ENCODE results near the gene ASPSCR1. TPM values are rescaled to one million over a fixed set of nuclear protein-coding genes. Genes with fewer than 3 reads are reported as not detected.

Gene ASPSCR1
- total and polyA plus RNA-seq, 2 of the 13 experiments (the other 11 are each of a cell fraction or from before 2014, with no cell fraction given): 274 to 314 TPM

GRCh38 chr17:82021900-82022309 lies 44.5 kb downstream of the ASPSCR1 start (continued):
- TF ChIP-seq, protein P1, sequence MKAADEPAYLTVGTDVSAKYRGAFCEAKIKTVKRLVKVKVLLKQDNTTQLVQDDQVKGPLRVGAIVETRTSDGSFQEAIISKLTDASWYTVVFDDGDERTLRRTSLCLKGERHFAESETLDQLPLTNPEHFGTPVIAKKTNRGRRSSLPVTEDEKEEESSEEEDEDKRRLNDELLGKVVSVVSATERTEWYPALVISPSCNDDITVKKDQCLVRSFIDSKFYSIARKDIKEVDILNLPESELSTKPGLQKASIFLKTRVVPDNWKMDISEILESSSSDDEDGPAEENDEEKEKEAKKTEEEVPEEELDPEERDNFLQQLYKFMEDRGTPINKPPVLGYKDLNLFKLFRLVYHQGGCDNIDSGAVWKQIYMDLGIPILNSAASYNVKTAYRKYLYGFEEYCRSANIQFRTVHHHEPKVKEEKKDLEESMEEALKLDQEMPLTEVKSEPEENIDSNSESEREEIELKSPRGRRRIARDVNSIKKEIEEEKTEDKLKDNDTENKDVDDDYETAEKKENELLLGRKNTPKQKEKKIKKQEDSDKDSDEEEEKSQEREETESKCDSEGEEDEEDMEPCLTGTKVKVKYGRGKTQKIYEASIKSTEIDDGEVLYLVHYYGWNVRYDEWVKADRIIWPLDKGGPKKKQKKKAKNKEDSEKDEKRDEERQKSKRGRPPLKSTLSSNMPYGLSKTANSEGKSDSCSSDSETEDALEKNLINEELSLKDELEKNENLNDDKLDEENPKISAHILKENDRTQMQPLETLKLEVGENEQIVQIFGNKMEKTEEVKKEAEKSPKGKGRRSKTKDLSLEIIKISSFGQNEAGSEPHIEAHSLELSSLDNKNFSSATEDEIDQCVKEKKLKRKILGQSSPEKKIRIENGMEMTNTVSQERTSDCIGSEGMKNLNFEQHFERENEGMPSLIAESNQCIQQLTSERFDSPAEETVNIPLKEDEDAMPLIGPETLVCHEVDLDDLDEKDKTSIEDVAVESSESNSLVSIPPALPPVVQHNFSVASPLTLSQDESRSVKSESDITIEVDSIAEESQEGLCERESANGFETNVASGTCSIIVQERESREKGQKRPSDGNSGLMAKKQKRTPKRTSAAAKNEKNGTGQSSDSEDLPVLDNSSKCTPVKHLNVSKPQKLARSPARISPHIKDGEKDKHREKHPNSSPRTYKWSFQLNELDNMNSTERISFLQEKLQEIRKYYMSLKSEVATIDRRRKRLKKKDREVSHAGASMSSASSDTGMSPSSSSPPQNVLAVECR (CRISPR knock-in tag; IDR thresholded peaks at IDR 0.05; ENCODE audit: borderline replicate concordance): no peak
- TF ChIP-seq TFE3 (CRISPR knock-in tag; IDR thresholded peaks at IDR 0.05): no peak
- TF ChIP-seq ZNF607 (CRISPR knock-in tag; IDR thresholded peaks at IDR 0.05; ENCODE audit: borderline replicate concordance): no peak
- TF ChIP-seq ZNF678 (CRISPR knock-in tag; IDR thresholded peaks at IDR 0.05): no peak
- 0 out of 2 replicates have a peak, but pooled peaks have one; percentile 41 for TF ChIP-seq CHD2 (IDR thresholded peaks at IDR 0.05; ENCODE audit: low read depth, low read length)
- TF ChIP-seq ZSCAN30 (CRISPR knock-in tag; IDR thresholded peaks at IDR 0.05): 0 out of 2 replicates have a peak, but pooled peaks have one; percentile 32
- no peak for TF ChIP-seq ZNF430 (CRISPR knock-in tag; IDR thresholded peaks at IDR 0.05)
- peak; percentile 0; the same call in 1 of the 2 replicates for TF ChIP-seq ZNF7 (CRISPR knock-in tag; IDR thresholded peaks at IDR 0.05)
- TF ChIP-seq NAIF1 (CRISPR knock-in tag; IDR thresholded peaks at IDR 0.05; ENCODE audit: borderline replicate concordance): peak; percentile 25; the same call in 1 of the 2 replicates
- TF ChIP-seq ZNF276 (CRISPR knock-in tag; IDR thresholded peaks at IDR 0.05; ENCODE audit: low read depth): 0 out of 2 replicates have a peak, but pooled peaks have one; percentile 27
- no peak for TF ChIP-seq ZNF674 (CRISPR knock-in tag; IDR thresholded peaks at IDR 0.05; ENCODE audit: low read depth)
- no peak for TF ChIP-seq ZNF143 (CRISPR knock-in tag; IDR thresholded peaks at IDR 0.05)
- no peak for TF ChIP-seq SMAD3 (CRISPR knock-in tag; IDR thresholded peaks at IDR 0.05)
- TF ChIP-seq ZXDC (CRISPR knock-in tag; IDR thresholded peaks at IDR 0.05): no peak
- TF ChIP-seq, protein P2, sequence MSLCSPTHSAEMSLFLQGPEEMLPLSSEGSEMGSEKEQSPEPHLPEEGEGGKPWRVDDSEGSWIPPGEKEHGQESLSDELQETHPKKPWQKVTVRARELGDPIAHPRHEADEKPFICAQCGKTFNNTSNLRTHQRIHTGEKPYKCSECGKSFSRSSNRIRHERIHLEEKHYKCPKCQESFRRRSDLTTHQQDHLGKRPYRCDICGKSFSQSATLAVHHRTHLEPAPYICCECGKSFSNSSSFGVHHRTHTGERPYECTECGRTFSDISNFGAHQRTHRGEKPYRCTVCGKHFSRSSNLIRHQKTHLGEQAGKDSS (CRISPR knock-in tag; IDR thresholded peaks at IDR 0.05; ENCODE audit: borderline replicate concordance, low read depth): peak; percentile 17; the same call in 1 of the 2 replicates
- TF ChIP-seq THYN1 (CRISPR knock-in tag; IDR thresholded peaks at IDR 0.05; ENCODE audit: borderline replicate concordance, low read depth): 0 out of 2 replicates have a peak, but pooled peaks have one; percentile 5
- TF ChIP-seq RFXANK (CRISPR knock-in tag; IDR thresholded peaks at IDR 0.05): no peak
- peak; percentile 3; the same call in 1 of the 2 replicates for TF ChIP-seq SAP130 (CRISPR knock-in tag; IDR thresholded peaks at IDR 0.05; ENCODE audit: low read depth)
- TF ChIP-seq ZNF550 (CRISPR knock-in tag; IDR thresholded peaks at IDR 0.05; ENCODE audit: borderline replicate concordance): no peak
- no peak for TF ChIP-seq GPN1 (CRISPR knock-in tag; IDR thresholded peaks at IDR 0.05; ENCODE audit: borderline replicate concordance)
